ENCODE data around the gene GALNT9.

DNA sequence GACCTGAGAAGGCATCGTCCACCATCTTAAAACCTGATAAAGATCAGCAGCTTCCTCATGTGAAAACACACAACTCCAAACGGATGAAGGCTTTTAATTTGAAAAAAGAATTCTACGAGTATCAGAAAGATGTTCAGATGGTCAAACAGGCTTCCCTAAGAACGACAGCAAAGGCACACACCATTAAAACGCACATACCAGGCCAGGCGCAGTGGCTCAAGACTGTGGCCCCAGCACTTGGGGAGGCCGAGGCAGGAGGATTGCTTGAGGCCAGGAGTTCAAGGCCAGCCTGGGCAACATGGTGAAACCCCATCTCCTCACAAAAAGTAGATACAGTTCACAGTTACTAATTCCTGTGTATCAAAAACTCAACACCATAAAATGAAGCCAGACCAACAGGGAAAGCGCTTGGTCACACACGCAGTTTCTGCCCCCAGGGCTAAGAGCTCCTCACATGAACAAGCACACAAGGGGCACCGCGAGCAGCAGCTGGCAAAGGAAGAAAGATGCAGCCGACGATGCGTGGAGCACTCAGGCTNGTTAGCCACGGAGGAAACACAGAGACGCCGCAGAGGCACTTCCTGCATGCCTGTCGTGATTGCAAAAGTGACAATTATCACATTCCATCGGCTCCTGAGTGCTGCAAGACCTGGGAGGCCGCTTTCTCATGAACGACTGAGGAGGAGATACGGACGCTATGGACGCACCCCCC is 107.1 kb downstream of the GALNT9 start:
- TF ChIP-seq BHLHE40 (IDR thresholded peaks at IDR 0.05; ENCODE audit: low read depth, low read length) (no peak), CTCF (IDR thresholded peaks at IDR 0.05) (no peak), ESRRA (IDR thresholded peaks at IDR 0.05; ENCODE audit: borderline replicate concordance, low read length) (no peak), EP300 (IDR thresholded peaks at IDR 0.05) (no peak), HMGXB4 (CRISPR knock-in tag; IDR thresholded peaks at IDR 0.05; ENCODE audit: borderline replicate concordance) (no peak), CHD4 (IDR thresholded peaks at IDR 0.05; ENCODE audit: borderline replicate concordance) (no peak), CEBPB (IDR thresholded peaks at IDR 0.05) (0 out of 4 replicates have a peak, but pooled peaks of 1 of the 2 experiments have one; percentile 17), ELK1 (IDR thresholded peaks at IDR 0.05; ENCODE audit: low read depth, low read length) (no peak), PHF8 (IDR thresholded peaks at IDR 0.05; ENCODE audit: borderline replicate concordance, low read depth) (no peak), POLR2A (IDR thresholded peaks at IDR 0.05; ENCODE audit: low read length) (no peak), MAZ (IDR thresholded peaks at IDR 0.05; ENCODE audit: borderline replicate concordance, low read depth, low read length) (no peak), RFX5 (IDR thresholded peaks at IDR 0.05) (no peak)
- TF ChIP-seq, protein P1, sequence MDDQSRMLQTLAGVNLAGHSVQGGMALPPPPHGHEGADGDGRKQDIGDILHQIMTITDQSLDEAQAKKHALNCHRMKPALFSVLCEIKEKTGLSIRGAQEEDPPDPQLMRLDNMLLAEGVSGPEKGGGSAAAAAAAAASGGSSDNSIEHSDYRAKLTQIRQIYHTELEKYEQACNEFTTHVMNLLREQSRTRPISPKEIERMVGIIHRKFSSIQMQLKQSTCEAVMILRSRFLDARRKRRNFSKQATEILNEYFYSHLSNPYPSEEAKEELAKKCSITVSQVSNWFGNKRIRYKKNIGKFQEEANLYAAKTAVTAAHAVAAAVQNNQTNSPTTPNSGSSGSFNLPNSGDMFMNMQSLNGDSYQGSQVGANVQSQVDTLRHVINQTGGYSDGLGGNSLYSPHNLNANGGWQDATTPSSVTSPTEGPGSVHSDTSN (IDR thresholded peaks at IDR 0.05) = no peak

All from A549 (cell line).